Measurements from ENCODE around the gene OOSP2. TPM values are rescaled to one million over a fixed set of nuclear protein-coding genes. Genes with fewer than 3 reads are reported as not detected.

Gene OOSP2, protein sequence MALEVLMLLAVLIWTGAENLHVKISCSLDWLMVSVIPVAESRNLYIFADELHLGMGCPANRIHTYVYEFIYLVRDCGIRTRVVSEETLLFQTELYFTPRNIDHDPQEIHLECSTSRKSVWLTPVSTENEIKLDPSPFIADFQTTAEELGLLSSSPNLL
- total RNA-seq (2016; rRNA removed; fragmentation: Illumina TruSeq; extraction: Trizol): not detected in 2 replicates
- total RNA-seq (2016; cell fraction: cytosol; rRNA removed; fragmentation: Illumina TruSeq; extraction: Trizol; ENCODE audit: low read depth): not detected in 2 replicates
- total RNA-seq (2016; cell fraction: insoluble cytoplasmic fraction; rRNA removed; fragmentation: Illumina TruSeq; extraction: Trizol): not detected in 2 replicates
- not detected in 2 replicates for total RNA-seq (2016; cell fraction: membrane; rRNA removed; fragmentation: Illumina TruSeq; extraction: Trizol)
- not detected in 2 replicates for total RNA-seq (2016; cell fraction: nucleus; rRNA removed; fragmentation: Illumina TruSeq; extraction: Trizol)
- not detected in 2 replicates for polyA plus RNA-seq (2011; rRNA removed)
- not detected in 2 replicates for polyA plus RNA-seq (2011; cell fraction: cytosol; rRNA removed)
- polyA plus RNA-seq (2011; cell fraction: nucleus; rRNA removed): not detected in 2 replicates
- not detected in 2 replicates for polyA plus RNA-seq (2012)
- not detected in 2 replicates for polyA plus RNA-seq (2016; cell fraction: cytosol; fragmentation: Illumina TruSeq; extraction: Trizol; ENCODE audit: low read depth)
- polyA plus RNA-seq (2016; cell fraction: insoluble cytoplasmic fraction; fragmentation: Illumina TruSeq; extraction: Trizol; ENCODE audit: low read depth): not detected in 2 replicates
- not detected in 2 replicates for polyA plus RNA-seq (2016; cell fraction: membrane; fragmentation: Illumina TruSeq; extraction: Trizol; ENCODE audit: low read depth)
- polyA plus RNA-seq (2016; cell fraction: nucleus; fragmentation: Illumina TruSeq; extraction: Trizol; ENCODE audit: insufficient read depth, low read depth): not detected in 2 replicates
- polyA minus RNA-seq (2011; rRNA and poly(A)+ RNA removed; ENCODE audit: low replicate concordance): not detected in 2 replicates
- not detected in 2 replicates for polyA minus RNA-seq (2011; cell fraction: cytosol; rRNA and poly(A)+ RNA removed)
- polyA minus RNA-seq (2011; cell fraction: nucleus; rRNA and poly(A)+ RNA removed): not detected in 2 replicates
- Bru-seq, nascent RNA: not detected
- BruChase-seq, experiment 1, labeled RNA remaining after a 6-hour chase: not detected
- BruChase-seq, experiment 2, labeled RNA remaining after a 2-hour chase: not detected
- long read RNA-seq, experiment 1: 0 reads
- long read RNA-seq, experiment 2: 0 reads

DNA sequence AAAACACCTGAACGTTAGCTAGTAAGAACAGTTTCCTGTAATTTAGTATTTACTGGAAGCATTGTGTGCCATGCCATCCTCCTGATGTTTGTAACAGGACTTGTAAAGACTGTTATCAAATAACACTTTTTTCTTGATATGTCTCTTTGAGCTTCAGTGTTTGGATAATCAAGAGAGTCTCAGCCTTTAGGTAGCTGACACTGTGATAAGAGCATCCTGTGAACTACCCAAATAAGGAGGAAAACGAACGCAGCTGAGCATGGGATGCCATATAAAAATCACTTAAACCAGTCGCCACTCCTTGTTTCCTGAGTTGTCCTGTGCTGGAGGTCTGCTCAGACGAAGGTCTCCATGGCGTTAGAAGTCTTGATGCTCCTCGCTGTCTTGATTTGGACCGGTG is at the start of gene OOSP2:
TSS of gene OOSP2 (plus strand) at position 301 of the 400 bp plus-strand sequence. CDS start at position 352, 51 bp downstream.
- 28% methylated on average over 8 of the region's 8 CpGs for WGBS (ENCODE audit: low lambda C conversion rate)
- intact Hi-C loops (cut with micrococcal nuclease; ENCODE audit: unreplicated experiment): no loop called here
- no peaks in the 10 kb centered on the region for H3K9me3 ChIP-seq (ENCODE audit: low read length)
- no peaks in the 10 kb centered on the region for H4K20me1 ChIP-seq (ENCODE audit: insufficient read depth, low read length)
- DNase-seq (ENCODE audit: low spot score): no peak
- ChIA-PET POLR2A (no interaction called here), CTCF (ENCODE audit: low intra/inter-chr PET ratio, low total read pairs) (no interaction called here)
- no peaks in the 10 kb centered on the region for H3K27me3 ChIP-seq (ENCODE audit: control insufficient read depth in 1 of 2, insufficient read depth in 2 of 2, low read length in 2 of 2)
- BruUV-seq (replicated peaks): no TSS peak
- no peak within 1 kb of the TSS for H2AFZ ChIP-seq (ENCODE audit: low read length)
- TF ChIP-seq RCOR2 (CRISPR knock-in tag; IDR thresholded peaks at IDR 0.05): no peak
- TF ChIP-seq KLF9 (CRISPR knock-in tag; IDR thresholded peaks at IDR 0.05; ENCODE audit: low read depth): no peak
- ATAC-seq: no peak
- no peaks in the 10 kb centered on the region for H3K36me3 ChIP-seq (replicated peaks in 1 of 2; ENCODE audit: control insufficient read depth in 1 of 2, insufficient read depth in 2 of 2, low read length in 2 of 2)
- no peak within 1 kb of the TSS for H3K9ac ChIP-seq (ENCODE audit: insufficient read depth, low read depth, low read length)
- H3K4me3 ChIP-seq (replicated peaks in 1 of 3; ENCODE audit: insufficient read depth in 1 of 3, low read depth in 2 of 3, low read length in 3 of 3): no peak within 1 kb of the TSS
- in situ Hi-C loops (cut with HindIII; ENCODE audit: extremely low pct_ligation_motif_present, low pct_unique_long_range_greater_than_20kb): no loop called here
- no peak within 1 kb of the TSS for H3K4me2 ChIP-seq (ENCODE audit: low read depth, low read length)
- H3K79me2 ChIP-seq (ENCODE audit: insufficient read depth, low read length): no peaks in the 10 kb centered on the region
- no peak within 1 kb of the TSS for H3K27ac ChIP-seq (ENCODE audit: extremely low read length, insufficient read depth, low read length)
- no peak for FAIRE-seq
- no peaks in the 10 kb centered on the region for H3K4me1 ChIP-seq (ENCODE audit: insufficient read depth, low read length)

DNA sequence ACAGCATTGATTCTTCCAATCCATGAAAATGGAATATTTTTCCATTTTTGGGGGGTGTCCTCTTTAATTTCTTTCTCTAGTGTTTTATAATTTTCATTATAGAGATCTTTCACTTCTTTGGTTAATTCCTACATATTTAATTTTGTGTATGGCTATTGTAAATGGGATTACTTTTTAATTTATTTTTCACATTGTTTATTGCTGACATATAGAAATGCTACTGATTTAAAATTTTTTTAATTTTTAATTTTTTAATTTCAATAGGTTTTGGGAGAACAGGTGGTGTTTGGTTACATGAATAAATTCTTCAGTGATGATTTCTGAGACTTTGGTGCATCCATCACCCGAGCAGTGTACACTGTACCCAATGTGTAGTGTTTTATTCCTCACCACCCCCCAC is 49.8 kb upstream of the OOSP2 start:
- ChIA-PET POLR2A (no interaction called here), CTCF (ENCODE audit: low intra/inter-chr PET ratio, low total read pairs) (no interaction called here)
- Histone ChIP-seq H3K27me3 (ENCODE audit: control insufficient read depth in 1 of 2, insufficient read depth in 2 of 2, low read length in 2 of 2) (no peaks in the 10 kb centered on the region), H3K4me1 (ENCODE audit: insufficient read depth, low read length) (no peaks in the 10 kb centered on the region), H3K4me2 (ENCODE audit: low read depth, low read length) (no peak overlapping the region), H3K36me3 (replicated peaks in 1 of 2; ENCODE audit: control insufficient read depth in 1 of 2, insufficient read depth in 2 of 2, low read length in 2 of 2) (no peaks in the 10 kb centered on the region), H2AFZ (ENCODE audit: low read length) (no peak overlapping the region), H3K9ac (ENCODE audit: insufficient read depth, low read depth, low read length) (no peak overlapping the region), H3K4me3 (replicated peaks in 1 of 3; ENCODE audit: insufficient read depth in 1 of 3, low read depth in 2 of 3, low read length in 3 of 3) (no peak overlapping the region), H3K27ac (ENCODE audit: extremely low read length, insufficient read depth, low read length) (no peak overlapping the region), H3K79me2 (ENCODE audit: insufficient read depth, low read length) (no peaks in the 10 kb centered on the region), H3K9me3 (ENCODE audit: low read length) (no peaks in the 10 kb centered on the region; the same call in 1 of the 2 replicates), H4K20me1 (ENCODE audit: insufficient read depth, low read length) (no peaks in the 10 kb centered on the region)
- BruUV-seq (replicated peaks): no TSS peak
- ATAC-seq: no peak
- FAIRE-seq: no peak
- WGBS (ENCODE audit: low lambda C conversion rate): 0% methylated on average over 1 of the region's 1 CpG
- DNase-seq (ENCODE audit: low spot score): no peak
- intact Hi-C loops (cut with micrococcal nuclease; ENCODE audit: unreplicated experiment) (no loop called here), in situ Hi-C loops (cut with HindIII; ENCODE audit: extremely low pct_ligation_motif_present, low pct_unique_long_range_greater_than_20kb) (no loop called here)
- TF ChIP-seq ZNF138 (CRISPR knock-in tag; IDR thresholded peaks at IDR 0.05; ENCODE audit: low read depth) (no peak), NR1H2 (CRISPR knock-in tag; IDR thresholded peaks at IDR 0.05; ENCODE audit: borderline replicate concordance, low read depth) (no peak), TOPORS (CRISPR knock-in tag; IDR thresholded peaks at IDR 0.05) (no peak), FLYWCH1 (CRISPR knock-in tag; IDR thresholded peaks at IDR 0.05) (no peak), ZNF430 (CRISPR knock-in tag; IDR thresholded peaks at IDR 0.05) (no peak), HNRNPLL (IDR thresholded peaks at IDR 0.05; ENCODE audit: low read depth, low read length, poor library complexity, severe bottlenecking) (no peak), JUNB (CRISPR knock-in tag; IDR thresholded peaks at IDR 0.05; ENCODE audit: borderline replicate concordance) (no peak), ZNF468 (CRISPR knock-in tag; IDR thresholded peaks at IDR 0.05) (no peak)
- TF ChIP-seq, protein P1, sequence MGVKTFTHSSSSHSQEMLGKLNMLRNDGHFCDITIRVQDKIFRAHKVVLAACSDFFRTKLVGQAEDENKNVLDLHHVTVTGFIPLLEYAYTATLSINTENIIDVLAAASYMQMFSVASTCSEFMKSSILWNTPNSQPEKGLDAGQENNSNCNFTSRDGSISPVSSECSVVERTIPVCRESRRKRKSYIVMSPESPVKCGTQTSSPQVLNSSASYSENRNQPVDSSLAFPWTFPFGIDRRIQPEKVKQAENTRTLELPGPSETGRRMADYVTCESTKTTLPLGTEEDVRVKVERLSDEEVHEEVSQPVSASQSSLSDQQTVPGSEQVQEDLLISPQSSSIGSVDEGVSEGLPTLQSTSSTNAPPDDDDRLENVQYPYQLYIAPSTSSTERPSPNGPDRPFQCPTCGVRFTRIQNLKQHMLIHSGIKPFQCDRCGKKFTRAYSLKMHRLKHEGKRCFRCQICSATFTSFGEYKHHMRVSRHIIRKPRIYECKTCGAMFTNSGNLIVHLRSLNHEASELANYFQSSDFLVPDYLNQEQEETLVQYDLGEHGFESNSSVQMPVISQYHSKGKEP (CRISPR knock-in tag; IDR thresholded peaks at IDR 0.05): no peak

Measured in HepG2 (cell line).